Fibroblast of mammary gland (primary cell): ENCODE results near the gene GTF3C2.
A peak's percentile ranks its signal among the peaks of the same experiment; 100 is the strongest.

ENCODE experiments used
- DNase-seq: peaks from one replicate; pipeline ENCODE4 v3.0.0-alpha.2; 2010; ENCODE audit warnings: low read depth
- H3K4me3 ChIP-seq: 2 replicates; pipeline ENCODE4 v1.5.1; 2011; ENCODE audit warnings: low read depth, mild to moderate bottlenecking, low read length, moderate library complexity; ENCODE audit not compliant: control insufficient read depth
- TF ChIP-seq, protein P1 (sequence below): conservative IDR thresholded peaks from 2 replicates; pipeline ENCODE4 v1.5.1; 2011; ENCODE audit warnings: low read depth, low read length, inconsistent platforms; ENCODE audit not compliant: control insufficient read depth, insufficient read depth

Gene GTF3C2

GRCh38 chr2:27378096-27378808 lies 21.7 kb upstream of the GTF3C2 start:
- TF ChIP-seq, protein P1, sequence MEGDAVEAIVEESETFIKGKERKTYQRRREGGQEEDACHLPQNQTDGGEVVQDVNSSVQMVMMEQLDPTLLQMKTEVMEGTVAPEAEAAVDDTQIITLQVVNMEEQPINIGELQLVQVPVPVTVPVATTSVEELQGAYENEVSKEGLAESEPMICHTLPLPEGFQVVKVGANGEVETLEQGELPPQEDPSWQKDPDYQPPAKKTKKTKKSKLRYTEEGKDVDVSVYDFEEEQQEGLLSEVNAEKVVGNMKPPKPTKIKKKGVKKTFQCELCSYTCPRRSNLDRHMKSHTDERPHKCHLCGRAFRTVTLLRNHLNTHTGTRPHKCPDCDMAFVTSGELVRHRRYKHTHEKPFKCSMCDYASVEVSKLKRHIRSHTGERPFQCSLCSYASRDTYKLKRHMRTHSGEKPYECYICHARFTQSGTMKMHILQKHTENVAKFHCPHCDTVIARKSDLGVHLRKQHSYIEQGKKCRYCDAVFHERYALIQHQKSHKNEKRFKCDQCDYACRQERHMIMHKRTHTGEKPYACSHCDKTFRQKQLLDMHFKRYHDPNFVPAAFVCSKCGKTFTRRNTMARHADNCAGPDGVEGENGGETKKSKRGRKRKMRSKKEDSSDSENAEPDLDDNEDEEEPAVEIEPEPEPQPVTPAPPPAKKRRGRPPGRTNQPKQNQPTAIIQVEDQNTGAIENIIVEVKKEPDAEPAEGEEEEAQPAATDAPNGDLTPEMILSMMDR, result peak; percentile 9
- DNase-seq, result peak; percentile 21
- H3K4me3 ChIP-seq, result no peak overlapping the region

GRCh38 chr2:27377618-27378095 lies 21.1 kb upstream of the GTF3C2 start:
- no peak overlapping the region for H3K4me3 ChIP-seq
- TF ChIP-seq, protein P1, result no peak

GRCh38 chr2:27376866-27377617 lies 20.5 kb upstream of the GTF3C2 start:
- TF ChIP-seq, protein P1, result no peak
- DNase-seq, result no peak
- H3K4me3 ChIP-seq, result no peak overlapping the region

More at GRCh38 chr2:27377618-27378095, 21.1 kb upstream of the GTF3C2 start:
- no peak for DNase-seq

GRCh38 chr2:27376151-27376865 lies 19.7 kb upstream of the GTF3C2 start:
- TF ChIP-seq, protein P1, result no peak
- DNase-seq, result no peak
- H3K4me3 ChIP-seq, result no peak overlapping the region

DNA sequence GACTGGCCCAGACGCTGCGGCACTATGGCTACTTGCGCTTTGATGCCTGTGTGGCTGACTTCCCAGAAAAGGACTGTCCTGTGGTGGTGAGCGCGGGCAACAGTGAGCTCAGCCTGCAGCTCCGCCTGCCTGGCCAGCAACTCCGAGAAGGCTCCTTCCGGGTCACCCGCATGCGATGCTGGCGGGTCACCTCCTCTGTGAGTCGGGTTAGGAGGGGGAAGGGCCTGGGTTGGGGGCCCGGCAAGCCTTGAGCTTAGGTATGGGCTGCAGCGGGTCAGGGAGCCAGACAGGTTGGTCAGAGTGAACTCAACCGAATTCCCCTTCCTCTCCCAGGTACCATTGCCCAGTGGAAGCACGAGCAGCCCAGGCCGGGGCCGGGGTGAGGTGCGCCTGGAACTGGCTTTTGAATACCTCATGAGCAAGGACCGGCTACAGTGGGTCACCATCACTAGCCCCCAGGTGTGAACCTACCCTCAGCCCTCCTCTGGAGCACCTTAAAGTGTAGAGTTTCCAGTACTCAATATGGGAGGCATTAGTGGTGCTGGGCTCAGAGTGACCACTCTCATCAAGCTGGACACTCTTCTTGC lies 19.0 kb upstream of the GTF3C2 start:
- DNase-seq, result no peak
- H3K4me3 ChIP-seq, result no peak overlapping the region
- TF ChIP-seq, protein P1, result no peak

GRCh38 chr2:27373567-27373966 lies 17.0 kb upstream of the GTF3C2 start:
- TF ChIP-seq, protein P1, result no peak
- no peak for DNase-seq
- no peak overlapping the region for H3K4me3 ChIP-seq
